ENCODE measurements around the gene DTNB. TPM values are rescaled to one million over a fixed set of nuclear protein-coding genes. Genes with fewer than 3 reads are reported as not detected.

Gene DTNB
- total and polyA plus RNA-seq, 7 donors = 2.4 to 7.8 (median 4.8) TPM

GRCh38 chr2:25532521-25532920, 140.9 kb downstream of the DTNB start:
- Histone ChIP-seq H3K27me3 (no peaks in the 10 kb centered on the region), H3K4me3 (no peak overlapping the region), H3K27ac (no peak overlapping the region), H3K4me1 (no peaks in the 10 kb centered on the region), H3K36me3 (no peaks in the 10 kb centered on the region), H3K9me3 (no peaks in the 10 kb centered on the region)
- no peak for DNase-seq
- no peak for TF ChIP-seq EP300 (IDR thresholded peaks at IDR 0.05)
- TF ChIP-seq POLR2A (IDR thresholded peaks at IDR 0.05) = no peak
- no peak for TF ChIP-seq CTCF (IDR thresholded peaks at IDR 0.05)
- no peak for TF ChIP-seq POLR2AphosphoS5 (IDR thresholded peaks at IDR 0.05)
- intact Hi-C loops (cut with DNase I) = no loop called here
- WGBS, 2 donors = 87 to 88% methylated on average over 2 of the region's 2 CpGs

GRCh38 chr2:25529034-25529433, 144.3 kb downstream of the DTNB start:
- no peaks in the 10 kb centered on the region for H3K36me3 ChIP-seq
- no peak for DNase-seq
- intact Hi-C loops (cut with DNase I) = no loop called here
- H3K4me3 ChIP-seq = no peak overlapping the region
- H3K27ac ChIP-seq = no peak overlapping the region
- H3K27me3 ChIP-seq = no peaks in the 10 kb centered on the region
- TF ChIP-seq CTCF (IDR thresholded peaks at IDR 0.05) (no peak), EP300 (IDR thresholded peaks at IDR 0.05) (no peak), POLR2AphosphoS5 (IDR thresholded peaks at IDR 0.05) (no peak), POLR2A (IDR thresholded peaks at IDR 0.05) (no peak)
- WGBS, 2 donors = 96 to 99% methylated on average over 3 of the region's 3 CpGs
- H3K4me1 ChIP-seq = no peaks in the 10 kb centered on the region
- H3K9me3 ChIP-seq = no peaks in the 10 kb centered on the region

GRCh38 chr2:25528173-25528572, 145.2 kb downstream of the DTNB start:
- 91 to 93% methylated on average over 4 of the region's 4 CpGs for WGBS, 2 donors
- Histone ChIP-seq H3K9me3 (no peaks in the 10 kb centered on the region), H3K27ac (no peak overlapping the region), H3K27me3 (no peaks in the 10 kb centered on the region), H3K4me1 (no peaks in the 10 kb centered on the region), H3K36me3 (no peaks in the 10 kb centered on the region), H3K4me3 (no peak overlapping the region)
- intact Hi-C loops (cut with DNase I) = no loop called here
- no peak for TF ChIP-seq POLR2AphosphoS5 (IDR thresholded peaks at IDR 0.05)
- no peak for TF ChIP-seq CTCF (IDR thresholded peaks at IDR 0.05)
- TF ChIP-seq EP300 (IDR thresholded peaks at IDR 0.05) = no peak
- no peak for TF ChIP-seq POLR2A (IDR thresholded peaks at IDR 0.05)
- DNase-seq = no peak

- DNase-seq = no peak
- H3K4me1 ChIP-seq = peaks cover 0 to 11% (median 5%) of the 10 kb centered on the region in 4 donors
- H3K9me3 ChIP-seq = no peaks in the 10 kb centered on the region
- H3K4me3 ChIP-seq = no peak overlapping the region
- TF ChIP-seq POLR2A (IDR thresholded peaks at IDR 0.05) (no peak), POLR2AphosphoS5 (IDR thresholded peaks at IDR 0.05) (no peak), EP300 (IDR thresholded peaks at IDR 0.05) (no peak), CTCF (IDR thresholded peaks at IDR 0.05) (no peak)
- no peak overlapping the region for H3K27ac ChIP-seq
- 27 to 83% methylated on average over 5 of the region's 5 CpGs for WGBS, 2 donors
- no peaks in the 10 kb centered on the region for H3K36me3 ChIP-seq
- no peaks in the 10 kb centered on the region for H3K27me3 ChIP-seq
- intact Hi-C loops (cut with DNase I) = loop anchor here (5.0 kb wide), 3 partner anchors 147 to 247 kb away; no protein-coding TSS in a partner anchor
Observed at GRCh38 chr2:25524507-25524906, 148.9 kb downstream of the DTNB start.

- TF ChIP-seq POLR2A (IDR thresholded peaks at IDR 0.05) (no peak), CTCF (IDR thresholded peaks at IDR 0.05) (no peak), POLR2AphosphoS5 (IDR thresholded peaks at IDR 0.05) (no peak), EP300 (IDR thresholded peaks at IDR 0.05) (no peak)
- Histone ChIP-seq H3K4me3 (no peak overlapping the region), H3K27me3 (no peaks in the 10 kb centered on the region), H3K9me3 (no peaks in the 10 kb centered on the region), H3K27ac (no peak overlapping the region), H3K4me1 (peaks cover 0 to 17% (median 8%) of the 10 kb centered on the region in 4 donors), H3K36me3 (no peaks in the 10 kb centered on the region)
- WGBS, 2 donors = 93 to 94% methylated on average over 4 of the region's 4 CpGs
- intact Hi-C loops (cut with DNase I) = loop anchor here (5.0 kb wide), 3 partner anchors 146 to 246 kb away; no protein-coding TSS in a partner anchor
- no peak for DNase-seq
Observed at GRCh38 chr2:25523060-25523459, 150.3 kb downstream of the DTNB start.
